Ishikawa (cell line): Measurements from ENCODE around the gene GPR161.

Experiments used
- YY1 ChIP-seq: IDR thresholded peaks from 2 replicates; pipeline ENCODE4 v1.6.1; 2012; ENCODE audit warnings: low read depth
- TF ChIP-seq, protein P1 (sequence below): IDR thresholded peaks from 2 replicates; pipeline ENCODE4 v1.6.1; 2012

DNA sequence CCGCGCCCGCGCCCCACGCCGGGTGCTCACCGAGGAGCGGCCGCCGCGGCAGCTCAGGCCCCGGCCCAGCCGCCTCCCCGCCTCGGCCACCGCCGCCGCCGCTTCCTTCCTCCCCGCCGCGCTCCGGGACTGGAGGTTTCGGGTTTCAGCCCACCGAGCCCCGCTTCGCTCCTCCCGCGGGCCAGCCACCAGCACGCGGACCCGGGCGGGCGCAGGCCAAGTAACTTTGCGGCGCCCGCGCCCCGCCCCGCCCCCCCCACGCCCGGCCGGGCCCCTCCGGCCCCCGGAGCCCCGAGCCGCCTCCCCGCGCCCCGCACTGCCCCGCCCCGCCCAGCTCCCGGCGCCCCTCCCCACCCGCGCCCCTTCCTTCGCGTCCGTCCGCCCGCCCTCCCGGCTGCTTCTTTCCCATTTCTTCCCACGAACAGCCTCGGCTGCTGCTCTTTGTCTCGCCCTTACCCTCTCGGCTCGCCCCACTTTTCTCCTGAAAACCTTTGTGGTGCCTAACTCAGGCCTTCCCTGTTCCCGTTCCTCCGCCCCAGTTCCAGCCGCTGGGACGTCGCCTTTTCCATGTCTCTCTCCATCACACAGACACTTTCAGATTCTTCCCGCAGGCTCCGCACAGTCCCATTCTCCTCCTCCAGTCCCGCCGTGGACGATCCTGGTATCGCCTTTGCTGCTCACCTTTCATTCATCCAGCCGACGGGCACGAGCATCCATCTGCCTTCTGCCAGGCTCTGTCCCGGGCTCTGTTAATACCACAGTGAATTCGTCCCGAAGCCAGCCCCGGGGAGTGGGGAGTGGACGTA, at the start of gene GPR161:
- TF ChIP-seq YY1, result no peak
- TF ChIP-seq, protein P1, sequence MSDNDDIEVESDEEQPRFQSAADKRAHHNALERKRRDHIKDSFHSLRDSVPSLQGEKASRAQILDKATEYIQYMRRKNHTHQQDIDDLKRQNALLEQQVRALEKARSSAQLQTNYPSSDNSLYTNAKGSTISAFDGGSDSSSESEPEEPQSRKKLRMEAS, result no peak; the same call in none of the 2 replicates
